Liver (tissue), 9 donors: ENCODE data around the gene NUP93. TPM values are rescaled to one million over a fixed set of nuclear protein-coding genes. Genes with fewer than 3 reads are reported as not detected.

Experiments used
- DNase-seq: peaks from one replicate; pipeline ENCODE4 v3.0.0-alpha.2; 2017; ENCODE audit warnings: low spot score
- H3K27ac ChIP-seq, 2 donors: one replicate each; pipeline ENCODE4 v1.7.0; 2013; ENCODE audit warnings: inconsistent platforms in 2 of 2, low read length in 2 of 2, control low read depth in 1 of 2, low read depth in 1 of 2, mild to moderate bottlenecking in 1 of 2
- H3K27me3 ChIP-seq, 4 donors: one replicate each; pipeline versions ENCODE4 v1.6.1 to v1.7.0; 2013; ENCODE audit warnings: low read length in 3 of 4, inconsistent platforms in 1 of 4, mild to moderate bottlenecking in 1 of 4, moderate library complexity in 1 of 4; ENCODE audit not compliant: control insufficient read depth in 4 of 4, insufficient read depth in 4 of 4
- H3K36me3 ChIP-seq, 4 donors: one replicate each; pipeline versions ENCODE4 v1.6.1 to v1.7.0; 2013; ENCODE audit warnings: low read length in 3 of 4, mild to moderate bottlenecking in 3 of 4, low read depth in 1 of 4, moderate library complexity in 1 of 4; ENCODE audit not compliant: control insufficient read depth in 4 of 4, insufficient read depth in 3 of 4
- H3K4me1 ChIP-seq, 4 donors: one replicate each; pipeline versions ENCODE4 v1.6.1 to v1.7.0; 2013; ENCODE audit warnings: low read length in 3 of 4, mild to moderate bottlenecking in 3 of 4, moderate library complexity in 1 of 4; ENCODE audit not compliant: control insufficient read depth in 4 of 4, insufficient read depth in 4 of 4
- H3K4me3 ChIP-seq, 3 donors: one replicate each; pipeline versions ENCODE4 v1.6.1 to v1.7.0; 2013; ENCODE audit warnings: low read length in 3 of 3, control low read depth in 1 of 3, low read depth in 1 of 3, mild to moderate bottlenecking in 1 of 3
- H3K9ac ChIP-seq, 2 donors: one replicate each; pipeline ENCODE4 v1.7.0; 2013; ENCODE audit warnings: low read length in 2 of 2, mild to moderate bottlenecking in 2 of 2, moderate library complexity in 2 of 2, control low read depth in 1 of 2, low read depth in 1 of 2
- H3K9me3 ChIP-seq, 4 donors: one replicate each; pipeline versions ENCODE4 v1.6.1 to v1.7.0; 2013; ENCODE audit warnings: low read length in 3 of 4; ENCODE audit not compliant: control insufficient read depth in 4 of 4
- ATF3 ChIP-seq: IDR thresholded peaks from 2 replicates; pipeline ENCODE4 v1.6.1; 2016; ENCODE audit warnings: antibody characterized with exemption
- CTCF ChIP-seq: fragments of 150-350 bp; IDR thresholded peaks from 2 replicates; pipeline ENCODE4 v1.5.1; 2017; ENCODE audit warnings: improper control_type of control experiment, low read depth, low read length; ENCODE audit not compliant: missing input control
- EGR1 ChIP-seq, 2 donors: IDR thresholded peaks; 2 replicates each; pipeline ENCODE4 v1.6.1; 2016 to 2018; ENCODE audit warnings: antibody characterized with exemption in 2 of 2, low read depth in 2 of 2
- FOXA1 ChIP-seq: IDR thresholded peaks from 2 replicates; pipeline ENCODE4 v1.6.1; 2016; ENCODE audit warnings: antibody characterized with exemption
- FOXA2 ChIP-seq: IDR thresholded peaks from 2 replicates; pipeline ENCODE4 v1.6.1; 2016; ENCODE audit warnings: antibody characterized with exemption
- GABPA ChIP-seq, 2 donors: IDR thresholded peaks in 1 of 2; conservative IDR thresholded peaks in 1 of 2; 2 replicates each; pipeline ENCODE4 v1.6.1; 2016; ENCODE audit warnings: antibody characterized with exemption in 2 of 2, mild to moderate bottlenecking in 1 of 2, moderate library complexity in 1 of 2
- HNF4A ChIP-seq, 2 donors: conservative IDR thresholded peaks; 2 replicates each; pipeline ENCODE4 v1.6.1; 2016; ENCODE audit warnings: antibody characterized with exemption in 2 of 2, mild to moderate bottlenecking in 2 of 2
- HNF4G ChIP-seq: IDR thresholded peaks from 2 replicates; pipeline ENCODE4 v1.6.1; 2016; ENCODE audit warnings: antibody characterized with exemption
- JUND ChIP-seq, 2 donors: IDR thresholded peaks; 2 replicates each; pipeline ENCODE4 v1.6.1; 2016; ENCODE audit warnings: antibody characterized with exemption in 2 of 2
- MAX ChIP-seq: IDR thresholded peaks from 2 replicates; pipeline ENCODE4 v1.6.1; 2016; ENCODE audit warnings: antibody characterized with exemption
- NR2F2 ChIP-seq: IDR thresholded peaks from 2 replicates; pipeline ENCODE4 v1.6.1; 2016; ENCODE audit warnings: antibody characterized with exemption
- RAD21 ChIP-seq, 2 donors: IDR thresholded peaks; 2 replicates each; pipeline ENCODE4 v1.6.1; 2016; ENCODE audit warnings: antibody characterized with exemption in 2 of 2, mild to moderate bottlenecking in 2 of 2
- REST ChIP-seq: IDR thresholded peaks from 2 replicates; pipeline ENCODE4 v1.6.1; 2016; ENCODE audit warnings: antibody characterized with exemption, mild to moderate bottlenecking
- RXRA ChIP-seq, 2 donors: IDR thresholded peaks; 2 replicates each; pipeline ENCODE4 v1.6.1; 2017 to 2018; ENCODE audit warnings: antibody characterized with exemption in 2 of 2, mild to moderate bottlenecking in 1 of 2
- SP1 ChIP-seq: IDR thresholded peaks from 2 replicates; pipeline ENCODE4 v1.6.1; 2018; ENCODE audit warnings: antibody characterized with exemption, mild to moderate bottlenecking
- TAF1 ChIP-seq: conservative IDR thresholded peaks from 2 replicates; pipeline ENCODE4 v1.6.1; 2016; ENCODE audit warnings: antibody characterized with exemption, mild to moderate bottlenecking
- YY1 ChIP-seq: IDR thresholded peaks from 2 replicates; pipeline ENCODE4 v1.6.1; 2016; ENCODE audit warnings: antibody characterized with exemption, mild to moderate bottlenecking
- ZBTB33 ChIP-seq: IDR thresholded peaks from 2 replicates; pipeline ENCODE4 v1.6.1; 2016; ENCODE audit warnings: antibody characterized with exemption
- WGBS: extraction: QIAGEN DNeasy Blood & Tissue Kit; methylation state at CpG from one replicate; pipeline ENCODE4 v1.1.7; 2013; 5-methylcytosine and 5-hydroxymethylcytosine counted together
- polyA plus RNA-seq, 2 donors: library from polyadenylated mRNA; stranded (reverse) in 1 of 2; unstranded in 1 of 2; fragments of 200-250 nt in 1 of 2; fragments of >200 nt in 1 of 2; fragmentation: Nextera tagmentation in 1 of 2; extraction: Ambion mirVana in 1 of 2; gene quantifications; one replicate each; pipeline versions ENCODE4 v1.2.1 to v1.2.3, GENCODE V29; 2013 to 2015
- total RNA-seq, 2 donors: library from RNA; depleted of rRNA; stranded (reverse); fragments of >200 nt; gene quantifications; one replicate each; pipeline ENCODE4 v1.2.3, GENCODE V29; 2014
- donor health status: healthy.
- donor health status: healthy.
- donor health status: healthy.
- donor health status: healthy.
- donor health status: healthy.

Gene NUP93
- total and polyA plus RNA-seq, 4 donors = 8.2 to 31.8 (median 9.8) TPM

- WGBS = 93% methylated on average over 3 of the region's 3 CpGs
- no peak for TF ChIP-seq RXRA (IDR thresholded peaks at IDR 0.05)
- TF ChIP-seq SP1 = no peak
- no peak for TF ChIP-seq NR2F2
- no peak for TF ChIP-seq RAD21 (IDR thresholded peaks at IDR 0.05)
- no peak for TF ChIP-seq ATF3
- no peak for TF ChIP-seq FOXA1
- no peak for TF ChIP-seq YY1
- no peak for TF ChIP-seq FOXA2
- TF ChIP-seq HNF4A (conservative IDR thresholded peaks at IDR 0.05) = no peak
- TF ChIP-seq JUND (IDR thresholded peaks at IDR 0.05) = no peak
- no peak for TF ChIP-seq GABPA (IDR thresholded peaks at IDR 0.05 in 1 of 2, conservative IDR thresholded peaks at IDR 0.05 in 1 of 2)
- no peak for TF ChIP-seq MAX
- TF ChIP-seq CTCF = no peak
- no peak for TF ChIP-seq HNF4G
- TF ChIP-seq EGR1 (IDR thresholded peaks at IDR 0.05; ENCODE audit: low read depth in 2 of 2) = no peak
- TF ChIP-seq REST = no peak
- TF ChIP-seq TAF1 = no peak
- Histone ChIP-seq H3K27ac (no peak overlapping the region), H3K36me3 (no peaks in the 10 kb centered on the region), H3K4me3 (no peak overlapping the region), H3K4me1 (no peaks in the 10 kb centered on the region), H3K9me3 (no peaks in the 10 kb centered on the region), H3K27me3 (no peaks in the 10 kb centered on the region), H3K9ac (no peak overlapping the region)
- DNase-seq = no peak
Measured at GRCh38 chr16:56710181-56710737, 19.7 kb upstream of the NUP93 start.

GRCh38 chr16:56711862-56712261, 18.1 kb upstream of the NUP93 start:
- no peak overlapping the region for H3K9ac ChIP-seq
- WGBS = 91% methylated on average over 2 of the region's 2 CpGs
- H3K4me3 ChIP-seq = no peak overlapping the region
- no peak for DNase-seq
- no peaks in the 10 kb centered on the region for H3K27me3 ChIP-seq
- no peaks in the 10 kb centered on the region for H3K9me3 ChIP-seq
- H3K36me3 ChIP-seq = no peaks in the 10 kb centered on the region
- H3K27ac ChIP-seq = no peak overlapping the region
- H3K4me1 ChIP-seq = no peaks in the 10 kb centered on the region
- no peak for TF ChIP-seq CTCF
- no peak for TF ChIP-seq ZBTB33
- no peak for TF ChIP-seq TAF1
- TF ChIP-seq ATF3 = no peak
- TF ChIP-seq MAX = no peak
- TF ChIP-seq REST = no peak
- TF ChIP-seq EGR1 (IDR thresholded peaks at IDR 0.05; ENCODE audit: low read depth in 2 of 2) = no peak
- no peak for TF ChIP-seq FOXA1
